HEK293 (cell line): Measurements from ENCODE around the gene NSD1.

Experiments
- ELK4 ChIP-seq: IDR thresholded peaks from 2 replicates; pipeline ENCODE4 v1.6.1; 2011; ENCODE audit warnings: mild to moderate bottlenecking, low read depth, low read length, borderline replicate concordance
- GLI2 ChIP-seq: fragments of 450-650 bp; formaldehyde crosslinking; IDR thresholded peaks from 2 replicates; pipeline ENCODE4; 2017; ENCODE audit warnings: missing biosample characterization, missing genetic modification characterization, low read depth, borderline replicate concordance
- GLIS1 ChIP-seq: fragments of 450-650 bp; formaldehyde crosslinking; IDR thresholded peaks from 2 replicates; pipeline ENCODE4 v1.5.1; 2016; ENCODE audit warnings: missing biosample characterization, missing genetic modification characterization
- MYNN ChIP-seq: fragments of 450-650 bp; formaldehyde crosslinking; IDR thresholded peaks from 2 replicates; pipeline ENCODE4 v1.5.1; 2016; ENCODE audit warnings: missing biosample characterization, missing genetic modification characterization, borderline replicate concordance
- OVOL3 ChIP-seq: fragments of 450-650 bp; formaldehyde crosslinking; IDR thresholded peaks from 2 replicates; pipeline ENCODE4 v1.5.1; 2016; ENCODE audit warnings: missing biosample characterization, missing genetic modification characterization
- PATZ1 ChIP-seq: fragments of 450-650 bp; formaldehyde crosslinking; IDR thresholded peaks from 2 replicates; pipeline ENCODE4 v1.5.1; 2016; ENCODE audit warnings: missing biosample characterization, missing genetic modification characterization
- SP2 ChIP-seq: fragments of 450-650 bp; formaldehyde crosslinking; IDR thresholded peaks from 2 replicates; pipeline ENCODE4 v1.5.1; 2016; ENCODE audit warnings: missing biosample characterization, missing genetic modification characterization
- ZBTB1 ChIP-seq: fragments of 450-650 bp; formaldehyde crosslinking; IDR thresholded peaks from 2 replicates; pipeline ENCODE4 v1.5.1; 2016; ENCODE audit warnings: missing biosample characterization, missing genetic modification characterization
- ZBTB11 ChIP-seq: fragments of 450-650 bp; formaldehyde crosslinking; conservative IDR thresholded peaks from 2 replicates; pipeline ENCODE4 v1.5.1; 2016; ENCODE audit warnings: low read depth, missing biosample characterization, missing genetic modification characterization
- ZBTB8A ChIP-seq: fragments of 450-650 bp; formaldehyde crosslinking; IDR thresholded peaks from 2 replicates; pipeline ENCODE4 v1.5.1; 2016; ENCODE audit warnings: missing biosample characterization, missing genetic modification characterization
- ZFP37 ChIP-seq: fragments of 450-650 bp; formaldehyde crosslinking; IDR thresholded peaks from 2 replicates; pipeline ENCODE4 v1.5.1; 2016; ENCODE audit warnings: missing biosample characterization, missing genetic modification characterization
- ZNF132 ChIP-seq: fragments of 450-650 bp; formaldehyde crosslinking; IDR thresholded peaks from 2 replicates; pipeline ENCODE4 v1.5.1; 2017; ENCODE audit warnings: missing biosample characterization, missing genetic modification characterization, borderline replicate concordance
- ZNF140 ChIP-seq: fragments of 450-650 bp; formaldehyde crosslinking; IDR thresholded peaks from 2 replicates; pipeline ENCODE4 v1.5.1; 2016; ENCODE audit warnings: missing biosample characterization, missing genetic modification characterization
- ZNF174 ChIP-seq: fragments of 450-650 bp; formaldehyde crosslinking; IDR thresholded peaks from 2 replicates; pipeline ENCODE4 v1.5.0; 2017; ENCODE audit warnings: missing biosample characterization, mild to moderate bottlenecking, missing genetic modification characterization
- ZNF19 ChIP-seq: fragments of 450-650 bp; formaldehyde crosslinking; IDR thresholded peaks from 2 replicates; pipeline ENCODE4; 2016; ENCODE audit warnings: missing biosample characterization, missing genetic modification characterization, low read depth
- ZNF214 ChIP-seq: fragments of 450-650 bp; formaldehyde crosslinking; IDR thresholded peaks from 2 replicates; pipeline ENCODE4 v1.5.1; 2017; ENCODE audit warnings: missing biosample characterization, mild to moderate bottlenecking, missing genetic modification characterization, borderline replicate concordance
- ZNF335 ChIP-seq: fragments of 450-650 bp; formaldehyde crosslinking; conservative IDR thresholded peaks from 2 replicates; pipeline ENCODE4 v1.5.1; 2016; ENCODE audit warnings: missing biosample characterization, missing genetic modification characterization
- ZNF37A ChIP-seq: fragments of 450-650 bp; IDR thresholded peaks from 2 replicates; pipeline ENCODE4 v1.5.1; 2018; ENCODE audit warnings: missing biosample characterization, missing genetic modification characterization
- ZNF433 ChIP-seq: fragments of 450-650 bp; formaldehyde crosslinking; IDR thresholded peaks from 2 replicates; pipeline ENCODE4 v1.5.1; 2016; ENCODE audit warnings: missing biosample characterization, missing genetic modification characterization, low read depth
- ZNF513 ChIP-seq: fragments of 450-650 bp; IDR thresholded peaks from 2 replicates; pipeline ENCODE4 v1.5.1; 2018; ENCODE audit warnings: missing biosample characterization, missing genetic modification characterization
- ZNF555 ChIP-seq: fragments of 450-650 bp; formaldehyde crosslinking; conservative IDR thresholded peaks from 2 replicates; pipeline ENCODE4 v1.5.1; 2017; ENCODE audit warnings: missing biosample characterization, mild to moderate bottlenecking, missing genetic modification characterization, inconsistent platforms
- ZNF561 ChIP-seq: fragments of 450-650 bp; IDR thresholded peaks from 2 replicates; pipeline ENCODE4 v1.5.1; 2018; ENCODE audit warnings: missing biosample characterization, missing genetic modification characterization, borderline replicate concordance
- ZNF571 ChIP-seq: fragments of 450-650 bp; formaldehyde crosslinking; IDR thresholded peaks from 2 replicates; pipeline ENCODE4 v1.5.0; 2017; ENCODE audit warnings: missing biosample characterization, missing genetic modification characterization
- ZNF670 ChIP-seq: fragments of 450-650 bp; formaldehyde crosslinking; IDR thresholded peaks from 2 replicates; pipeline ENCODE4 v1.5.1; 2016; ENCODE audit warnings: missing biosample characterization, missing genetic modification characterization, low read depth
- ZNF76 ChIP-seq: fragments of 450-650 bp; formaldehyde crosslinking; IDR thresholded peaks from 2 replicates; pipeline ENCODE4; 2016; ENCODE audit warnings: low read depth, missing biosample characterization, missing genetic modification characterization, borderline replicate concordance
- ZNF777 ChIP-seq: fragments of 450-650 bp; formaldehyde crosslinking; IDR thresholded peaks from 2 replicates; pipeline ENCODE4 v1.5.1; 2017; ENCODE audit warnings: missing biosample characterization, missing genetic modification characterization, borderline replicate concordance
- ZNF785 ChIP-seq: fragments of 450-650 bp; formaldehyde crosslinking; IDR thresholded peaks from 2 replicates; pipeline ENCODE4 v1.5.1; 2016; ENCODE audit warnings: missing biosample characterization, missing genetic modification characterization
- ZNF837 ChIP-seq: fragments of 450-650 bp; formaldehyde crosslinking; IDR thresholded peaks from 2 replicates; pipeline ENCODE4 v1.5.1; 2016; ENCODE audit warnings: missing biosample characterization, missing genetic modification characterization
- ZNF843 ChIP-seq: fragments of 450-650 bp; formaldehyde crosslinking; IDR thresholded peaks from 2 replicates; pipeline ENCODE4 v1.5.1; 2016; ENCODE audit warnings: missing biosample characterization, missing genetic modification characterization
- ZSCAN5A ChIP-seq: fragments of 450-650 bp; formaldehyde crosslinking; IDR thresholded peaks from 2 replicates; pipeline ENCODE4 v1.5.1; 2016; ENCODE audit warnings: missing biosample characterization, missing genetic modification characterization

Gene NSD1

GRCh38 chr5:177311723-177312648 lies 178.4 kb downstream of the NSD1 start, which contains the start of gene MXD3 (continued):
- TF ChIP-seq ELK4: no peak
- TF ChIP-seq ZNF433 (tag by site-specific recombination): no peak
- TF ChIP-seq ZNF670 (tag by site-specific recombination): no peak
- TF ChIP-seq ZNF571: no peak
- no peak for TF ChIP-seq GLI2 (tag by site-specific recombination)
- TF ChIP-seq PATZ1: peak; percentile 99
- TF ChIP-seq ZNF843: peak; percentile 70
- no peak for TF ChIP-seq ZNF555
- no peak for TF ChIP-seq MYNN (tag by site-specific recombination)
- peak; percentile 58; the same call in 1 of the 2 replicates for TF ChIP-seq ZNF561
- peak; percentile 18; the same call in 1 of the 2 replicates for TF ChIP-seq ZNF76
- no peak for TF ChIP-seq ZNF785 (tag by site-specific recombination)
- TF ChIP-seq ZNF19 (tag by site-specific recombination): no peak
- TF ChIP-seq ZBTB8A (tag by site-specific recombination): peak; percentile 33; the same call in 1 of the 2 replicates
- TF ChIP-seq ZNF174 (tag by site-specific recombination): no peak
- TF ChIP-seq ZFP37: no peak
- no peak for TF ChIP-seq ZNF214 (tag by site-specific recombination)
- no peak for TF ChIP-seq ZNF132 (tag by site-specific recombination)
- no peak for TF ChIP-seq ZNF37A
- TF ChIP-seq ZBTB1 (tag by site-specific recombination): no peak
- TF ChIP-seq ZNF335 (tag by site-specific recombination): no peak; the same call in none of the 2 replicates
- peak; percentile 62; the same call in 1 of the 2 replicates for TF ChIP-seq ZSCAN5A (tag by site-specific recombination)
- peak; percentile 89 for TF ChIP-seq ZBTB11 (tag by site-specific recombination)
- peak; percentile 45; the same call in 1 of the 2 replicates for TF ChIP-seq OVOL3 (tag by site-specific recombination)
- TF ChIP-seq ZNF140 (tag by site-specific recombination): no peak
- no peak for TF ChIP-seq ZNF777 (tag by site-specific recombination)
- no peak for TF ChIP-seq ZNF513 (tag by site-specific recombination)
- TF ChIP-seq GLIS1 (tag by site-specific recombination): peak; percentile 70
- peak; percentile 92 for TF ChIP-seq SP2 (tag by site-specific recombination)
- TF ChIP-seq ZNF837 (tag by site-specific recombination): no peak
